Measurements from ENCODE around the gene IGFBP2. TPM values are rescaled to one million over a fixed set of nuclear protein-coding genes. Genes with fewer than 3 reads are reported as not detected.

Gene IGFBP2
- total and polyA plus RNA-seq, 2 experiments from 2014 or later: 177 to 364 TPM

DNA sequence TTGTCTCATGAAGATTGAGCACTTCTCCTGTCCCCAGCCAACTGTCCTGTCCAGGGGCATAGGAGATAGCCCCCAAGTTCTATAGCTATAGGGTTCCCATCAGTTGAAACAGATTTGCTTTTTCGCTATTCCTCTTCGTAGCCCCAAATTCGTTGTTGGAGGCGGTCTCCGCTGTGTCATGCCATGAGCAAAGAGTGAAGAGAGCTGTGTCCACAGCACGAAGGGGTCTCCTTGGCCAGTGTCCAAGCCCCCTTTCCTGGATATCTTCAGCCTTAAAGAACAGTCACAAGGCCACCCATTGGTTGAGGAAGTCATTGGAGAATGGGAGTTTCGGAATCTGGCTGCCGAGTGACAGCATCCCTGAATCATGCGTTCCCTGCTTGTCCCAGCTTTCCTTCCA, 41.2 kb downstream of the IGFBP2 start (continued):
- TF ChIP-seq, protein P1, sequence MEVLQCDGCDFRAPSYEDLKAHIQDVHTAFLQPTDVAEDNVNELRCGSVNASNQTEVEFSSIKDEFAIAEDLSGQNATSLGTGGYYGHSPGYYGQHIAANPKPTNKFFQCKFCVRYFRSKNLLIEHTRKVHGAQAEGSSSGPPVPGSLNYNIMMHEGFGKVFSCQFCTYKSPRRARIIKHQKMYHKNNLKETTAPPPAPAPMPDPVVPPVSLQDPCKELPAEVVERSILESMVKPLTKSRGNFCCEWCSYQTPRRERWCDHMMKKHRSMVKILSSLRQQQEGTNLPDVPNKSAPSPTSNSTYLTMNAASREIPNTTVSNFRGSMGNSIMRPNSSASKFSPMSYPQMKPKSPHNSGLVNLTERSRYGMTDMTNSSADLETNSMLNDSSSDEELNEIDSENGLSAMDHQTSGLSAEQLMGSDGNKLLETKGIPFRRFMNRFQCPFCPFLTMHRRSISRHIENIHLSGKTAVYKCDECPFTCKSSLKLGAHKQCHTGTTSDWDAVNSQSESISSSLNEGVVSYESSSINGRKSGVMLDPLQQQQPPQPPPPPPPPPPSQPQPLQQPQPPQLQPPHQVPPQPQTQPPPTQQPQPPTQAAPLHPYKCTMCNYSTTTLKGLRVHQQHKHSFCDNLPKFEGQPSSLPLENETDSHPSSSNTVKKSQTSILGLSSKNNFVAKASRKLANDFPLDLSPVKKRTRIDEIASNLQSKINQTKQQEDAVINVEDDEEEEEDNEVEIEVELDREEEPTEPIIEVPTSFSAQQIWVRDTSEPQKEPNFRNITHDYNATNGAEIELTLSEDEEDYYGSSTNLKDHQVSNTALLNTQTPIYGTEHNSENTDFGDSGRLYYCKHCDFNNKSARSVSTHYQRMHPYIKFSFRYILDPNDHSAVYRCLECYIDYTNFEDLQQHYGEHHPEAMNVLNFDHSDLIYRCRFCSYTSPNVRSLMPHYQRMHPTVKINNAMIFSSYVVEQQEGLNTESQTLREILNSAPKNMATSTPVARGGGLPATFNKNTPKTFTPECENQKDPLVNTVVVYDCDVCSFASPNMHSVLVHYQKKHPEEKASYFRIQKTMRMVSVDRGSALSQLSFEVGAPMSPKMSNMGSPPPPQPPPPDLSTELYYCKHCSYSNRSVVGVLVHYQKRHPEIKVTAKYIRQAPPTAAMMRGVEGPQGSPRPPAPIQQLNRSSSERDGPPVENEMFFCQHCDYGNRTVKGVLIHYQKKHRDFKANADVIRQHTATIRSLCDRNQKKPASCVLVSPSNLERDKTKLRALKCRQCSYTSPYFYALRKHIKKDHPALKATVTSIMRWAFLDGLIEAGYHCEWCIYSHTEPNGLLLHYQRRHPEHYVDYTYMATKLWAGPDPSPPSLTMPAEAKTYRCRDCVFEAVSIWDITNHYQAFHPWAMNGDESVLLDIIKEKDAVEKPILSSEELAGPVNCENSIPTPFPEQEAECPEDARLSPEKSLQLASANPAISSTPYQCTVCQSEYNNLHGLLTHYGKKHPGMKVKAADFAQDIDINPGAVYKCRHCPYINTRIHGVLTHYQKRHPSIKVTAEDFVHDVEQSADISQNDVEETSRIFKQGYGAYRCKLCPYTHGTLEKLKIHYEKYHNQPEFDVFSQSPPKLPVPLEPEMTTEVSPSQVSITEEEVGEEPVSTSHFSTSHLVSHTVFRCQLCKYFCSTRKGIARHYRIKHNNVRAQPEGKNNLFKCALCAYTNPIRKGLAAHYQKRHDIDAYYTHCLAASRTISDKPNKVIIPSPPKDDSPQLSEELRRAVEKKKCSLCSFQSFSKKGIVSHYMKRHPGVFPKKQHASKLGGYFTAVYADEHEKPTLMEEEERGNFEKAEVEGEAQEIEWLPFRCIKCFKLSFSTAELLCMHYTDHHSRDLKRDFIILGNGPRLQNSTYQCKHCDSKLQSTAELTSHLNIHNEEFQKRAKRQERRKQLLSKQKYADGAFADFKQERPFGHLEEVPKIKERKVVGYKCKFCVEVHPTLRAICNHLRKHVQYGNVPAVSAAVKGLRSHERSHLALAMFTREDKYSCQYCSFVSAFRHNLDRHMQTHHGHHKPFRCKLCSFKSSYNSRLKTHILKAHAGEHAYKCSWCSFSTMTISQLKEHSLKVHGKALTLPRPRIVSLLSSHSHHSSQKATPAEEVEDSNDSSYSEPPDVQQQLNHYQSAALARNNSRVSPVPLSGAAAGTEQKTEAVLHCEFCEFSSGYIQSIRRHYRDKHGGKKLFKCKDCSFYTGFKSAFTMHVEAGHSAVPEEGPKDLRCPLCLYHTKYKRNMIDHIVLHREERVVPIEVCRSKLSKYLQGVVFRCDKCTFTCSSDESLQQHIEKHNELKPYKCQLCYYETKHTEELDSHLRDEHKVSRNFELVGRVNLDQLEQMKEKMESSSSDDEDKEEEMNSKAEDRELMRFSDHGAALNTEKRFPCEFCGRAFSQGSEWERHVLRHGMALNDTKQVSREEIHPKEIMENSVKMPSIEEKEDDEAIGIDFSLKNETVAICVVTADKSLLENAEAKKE (CRISPR knock-in tag; IDR thresholded peaks at IDR 0.05): no peak
- TF ChIP-seq ZNF331 (CRISPR knock-in tag; IDR thresholded peaks at IDR 0.05; ENCODE audit: low read depth): no peak
- TF ChIP-seq, protein P2, sequence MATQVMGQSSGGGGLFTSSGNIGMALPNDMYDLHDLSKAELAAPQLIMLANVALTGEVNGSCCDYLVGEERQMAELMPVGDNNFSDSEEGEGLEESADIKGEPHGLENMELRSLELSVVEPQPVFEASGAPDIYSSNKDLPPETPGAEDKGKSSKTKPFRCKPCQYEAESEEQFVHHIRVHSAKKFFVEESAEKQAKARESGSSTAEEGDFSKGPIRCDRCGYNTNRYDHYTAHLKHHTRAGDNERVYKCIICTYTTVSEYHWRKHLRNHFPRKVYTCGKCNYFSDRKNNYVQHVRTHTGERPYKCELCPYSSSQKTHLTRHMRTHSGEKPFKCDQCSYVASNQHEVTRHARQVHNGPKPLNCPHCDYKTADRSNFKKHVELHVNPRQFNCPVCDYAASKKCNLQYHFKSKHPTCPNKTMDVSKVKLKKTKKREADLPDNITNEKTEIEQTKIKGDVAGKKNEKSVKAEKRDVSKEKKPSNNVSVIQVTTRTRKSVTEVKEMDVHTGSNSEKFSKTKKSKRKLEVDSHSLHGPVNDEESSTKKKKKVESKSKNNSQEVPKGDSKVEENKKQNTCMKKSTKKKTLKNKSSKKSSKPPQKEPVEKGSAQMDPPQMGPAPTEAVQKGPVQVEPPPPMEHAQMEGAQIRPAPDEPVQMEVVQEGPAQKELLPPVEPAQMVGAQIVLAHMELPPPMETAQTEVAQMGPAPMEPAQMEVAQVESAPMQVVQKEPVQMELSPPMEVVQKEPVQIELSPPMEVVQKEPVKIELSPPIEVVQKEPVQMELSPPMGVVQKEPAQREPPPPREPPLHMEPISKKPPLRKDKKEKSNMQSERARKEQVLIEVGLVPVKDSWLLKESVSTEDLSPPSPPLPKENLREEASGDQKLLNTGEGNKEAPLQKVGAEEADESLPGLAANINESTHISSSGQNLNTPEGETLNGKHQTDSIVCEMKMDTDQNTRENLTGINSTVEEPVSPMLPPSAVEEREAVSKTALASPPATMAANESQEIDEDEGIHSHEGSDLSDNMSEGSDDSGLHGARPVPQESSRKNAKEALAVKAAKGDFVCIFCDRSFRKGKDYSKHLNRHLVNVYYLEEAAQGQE (IDR thresholded peaks at IDR 0.05; ENCODE audit: unreplicated experiment): no peak
- TF ChIP-seq, protein P3, sequence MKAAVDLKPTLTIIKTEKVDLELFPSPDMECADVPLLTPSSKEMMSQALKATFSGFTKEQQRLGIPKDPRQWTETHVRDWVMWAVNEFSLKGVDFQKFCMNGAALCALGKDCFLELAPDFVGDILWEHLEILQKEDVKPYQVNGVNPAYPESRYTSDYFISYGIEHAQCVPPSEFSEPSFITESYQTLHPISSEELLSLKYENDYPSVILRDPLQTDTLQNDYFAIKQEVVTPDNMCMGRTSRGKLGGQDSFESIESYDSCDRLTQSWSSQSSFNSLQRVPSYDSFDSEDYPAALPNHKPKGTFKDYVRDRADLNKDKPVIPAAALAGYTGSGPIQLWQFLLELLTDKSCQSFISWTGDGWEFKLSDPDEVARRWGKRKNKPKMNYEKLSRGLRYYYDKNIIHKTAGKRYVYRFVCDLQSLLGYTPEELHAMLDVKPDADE (IDR thresholded peaks at IDR 0.05): no peak
- TF ChIP-seq CREB1 (CRISPR knock-in tag; IDR thresholded peaks at IDR 0.05; ENCODE audit: low read depth): no peak
- no peak for TF ChIP-seq POLR2AphosphoS5 (IDR thresholded peaks at IDR 0.05; ENCODE audit: low read depth)
- TF ChIP-seq EZH2 (IDR thresholded peaks at IDR 0.05; ENCODE audit: low read depth, unreplicated experiment): no peak
- TF ChIP-seq STAT1 (IDR thresholded peaks at IDR 0.05; ENCODE audit: unreplicated experiment): no peak
- TF ChIP-seq NANOG (IDR thresholded peaks at IDR 0.05; ENCODE audit: borderline replicate concordance): no peak
- TF ChIP-seq EZH2phosphoT487 (IDR thresholded peaks at IDR 0.05; ENCODE audit: unreplicated experiment): no peak
- TF ChIP-seq ZNF114 (CRISPR knock-in tag; IDR thresholded peaks at IDR 0.05): no peak
